Measurements from ENCODE around the gene ACTL7B.
"Not testable (repeated sequence)": the region's sequence is repeated elsewhere in the genome, so short reads cannot be mapped to it uniquely, and the experiment has no call there.

The ACTL7B gene

GRCh38 chr9:108839561-108839960, 16.2 kb downstream of the ACTL7B start:
- not testable (repeated sequence) for H3K4me3 ChIP-seq (ENCODE audit: low read depth in 1 of 2, low read length in 2 of 2); H3K4me1 ChIP-seq (ENCODE audit: insufficient read depth, low read length); H3K27me3 ChIP-seq (ENCODE audit: control insufficient read depth in 1 of 2, insufficient read depth in 2 of 2, low read length in 2 of 2); H3K27ac ChIP-seq (ENCODE audit: low read depth, low read length); H3K9ac ChIP-seq (ENCODE audit: low read length); H3K36me3 ChIP-seq (ENCODE audit: insufficient read depth, low read length); H3K9me3 ChIP-seq (ENCODE audit: low read length)

- no peak overlapping the region for H3K9ac ChIP-seq (ENCODE audit: low read length)
- no peak overlapping the region for H3K27ac ChIP-seq (ENCODE audit: low read depth, low read length)
- H3K36me3 ChIP-seq (ENCODE audit: insufficient read depth, low read length) = no peaks in the 10 kb centered on the region
- no peaks in the 10 kb centered on the region for H3K9me3 ChIP-seq (ENCODE audit: low read length)
- no peak overlapping the region for H3K4me3 ChIP-seq (ENCODE audit: low read depth in 1 of 2, low read length in 2 of 2)
- no peaks in the 10 kb centered on the region for H3K4me1 ChIP-seq (ENCODE audit: insufficient read depth, low read length)
- no peaks in the 10 kb centered on the region for H3K27me3 ChIP-seq (ENCODE audit: control insufficient read depth in 1 of 2, insufficient read depth in 2 of 2, low read length in 2 of 2)
These were observed 17.8 kb downstream of the ACTL7B start for GRCh38 chr9:108838017-108838416.

GRCh38 chr9:108837530-108837929, 18.3 kb downstream of the ACTL7B start:
- Histone ChIP-seq H3K9me3 (ENCODE audit: low read length) (no peaks in the 10 kb centered on the region), H3K27me3 (ENCODE audit: control insufficient read depth in 1 of 2, insufficient read depth in 2 of 2, low read length in 2 of 2) (no peaks in the 10 kb centered on the region), H3K27ac (ENCODE audit: low read depth, low read length) (no peak overlapping the region), H3K4me3 (ENCODE audit: low read depth in 1 of 2, low read length in 2 of 2) (no peak overlapping the region), H3K36me3 (ENCODE audit: insufficient read depth, low read length) (no peaks in the 10 kb centered on the region), H3K9ac (ENCODE audit: low read length) (no peak overlapping the region), H3K4me1 (ENCODE audit: insufficient read depth, low read length) (no peaks in the 10 kb centered on the region)

- Histone ChIP-seq H3K4me1 (ENCODE audit: insufficient read depth, low read length) (no peaks in the 10 kb centered on the region), H3K27ac (ENCODE audit: low read depth, low read length) (no peak overlapping the region)
These were observed 19.0 kb downstream of the ACTL7B start for GRCh38 chr9:108836781-108837180.

GRCh38 chr9:108836319-108836718, 19.5 kb downstream of the ACTL7B start:
- H3K27ac ChIP-seq (ENCODE audit: low read depth, low read length) = no peak overlapping the region
- no peaks in the 10 kb centered on the region for H3K36me3 ChIP-seq (ENCODE audit: insufficient read depth, low read length)
- H3K4me3 ChIP-seq (ENCODE audit: low read depth in 1 of 2, low read length in 2 of 2) = no peak overlapping the region
- H3K9me3 ChIP-seq (ENCODE audit: low read length) = no peaks in the 10 kb centered on the region
- H3K4me1 ChIP-seq (ENCODE audit: insufficient read depth, low read length) = no peaks in the 10 kb centered on the region
- H3K9ac ChIP-seq (ENCODE audit: low read length) = no peak overlapping the region
- no peaks in the 10 kb centered on the region for H3K27me3 ChIP-seq (ENCODE audit: control insufficient read depth in 1 of 2, insufficient read depth in 2 of 2, low read length in 2 of 2)

More at GRCh38 chr9:108836781-108837180, 19.0 kb downstream of the ACTL7B start:
- no peak overlapping the region for H3K9ac ChIP-seq (ENCODE audit: low read length)
- H3K36me3 ChIP-seq (ENCODE audit: insufficient read depth, low read length) = no peaks in the 10 kb centered on the region
- H3K4me3 ChIP-seq (ENCODE audit: low read depth in 1 of 2, low read length in 2 of 2) = no peak overlapping the region
- no peaks in the 10 kb centered on the region for H3K9me3 ChIP-seq (ENCODE audit: low read length)
- no peaks in the 10 kb centered on the region for H3K27me3 ChIP-seq (ENCODE audit: control insufficient read depth in 1 of 2, insufficient read depth in 2 of 2, low read length in 2 of 2)

- no peak overlapping the region for H3K27ac ChIP-seq (ENCODE audit: low read depth, low read length)
- no peaks in the 10 kb centered on the region for H3K36me3 ChIP-seq (ENCODE audit: insufficient read depth, low read length)
- H3K9me3 ChIP-seq (ENCODE audit: low read length) = no peaks in the 10 kb centered on the region
- H3K4me3 ChIP-seq (ENCODE audit: low read depth in 1 of 2, low read length in 2 of 2) = no peak overlapping the region
- no peaks in the 10 kb centered on the region for H3K27me3 ChIP-seq (ENCODE audit: control insufficient read depth in 1 of 2, insufficient read depth in 2 of 2, low read length in 2 of 2)
- no peaks in the 10 kb centered on the region for H3K4me1 ChIP-seq (ENCODE audit: insufficient read depth, low read length)
- no peak overlapping the region for H3K9ac ChIP-seq (ENCODE audit: low read length)
These were observed 20.0 kb downstream of the ACTL7B start for GRCh38 chr9:108835831-108836230.

GRCh38 chr9:108834959-108835665, 20.7 kb downstream of the ACTL7B start:
- no peak overlapping the region for H3K9ac ChIP-seq (ENCODE audit: low read length)
- no peaks in the 10 kb centered on the region for H3K27me3 ChIP-seq (ENCODE audit: control insufficient read depth in 1 of 2, insufficient read depth in 2 of 2, low read length in 2 of 2)
- H3K4me3 ChIP-seq (ENCODE audit: low read depth in 1 of 2, low read length in 2 of 2) = no peak overlapping the region
- H3K4me1 ChIP-seq (ENCODE audit: insufficient read depth, low read length) = no peaks in the 10 kb centered on the region
- no peaks in the 10 kb centered on the region for H3K9me3 ChIP-seq (ENCODE audit: low read length)
- H3K36me3 ChIP-seq (ENCODE audit: insufficient read depth, low read length) = no peaks in the 10 kb centered on the region
- no peak overlapping the region for H3K27ac ChIP-seq (ENCODE audit: low read depth, low read length)

- no peaks in the 10 kb centered on the region for H3K36me3 ChIP-seq (ENCODE audit: insufficient read depth, low read length)
- no peaks in the 10 kb centered on the region for H3K4me1 ChIP-seq (ENCODE audit: insufficient read depth, low read length)
- H3K4me3 ChIP-seq (ENCODE audit: low read depth in 1 of 2, low read length in 2 of 2) = no peak overlapping the region
- no peaks in the 10 kb centered on the region for H3K27me3 ChIP-seq (ENCODE audit: control insufficient read depth in 1 of 2, insufficient read depth in 2 of 2, low read length in 2 of 2)
- H3K27ac ChIP-seq (ENCODE audit: low read depth, low read length) = no peak overlapping the region
- H3K9me3 ChIP-seq (ENCODE audit: low read length) = no peaks in the 10 kb centered on the region
- no peak overlapping the region for H3K9ac ChIP-seq (ENCODE audit: low read length)
These were observed 23.6 kb downstream of the ACTL7B start for GRCh38 chr9:108832179-108832500.

GRCh38 chr9:108831496-108832178, 24.1 kb downstream of the ACTL7B start:
- H3K4me3 ChIP-seq (ENCODE audit: low read depth in 1 of 2, low read length in 2 of 2) = no peak overlapping the region
- no peak overlapping the region for H3K9ac ChIP-seq (ENCODE audit: low read length)
- H3K27me3 ChIP-seq (ENCODE audit: control insufficient read depth in 1 of 2, insufficient read depth in 2 of 2, low read length in 2 of 2) = no peaks in the 10 kb centered on the region
- no peaks in the 10 kb centered on the region for H3K36me3 ChIP-seq (ENCODE audit: insufficient read depth, low read length)
- H3K4me1 ChIP-seq (ENCODE audit: insufficient read depth, low read length) = no peaks in the 10 kb centered on the region
- H3K9me3 ChIP-seq (ENCODE audit: low read length) = no peaks in the 10 kb centered on the region
- no peak overlapping the region for H3K27ac ChIP-seq (ENCODE audit: low read depth, low read length)

- H3K4me1 ChIP-seq (ENCODE audit: insufficient read depth, low read length) = no peaks in the 10 kb centered on the region
- no peak overlapping the region for H3K4me3 ChIP-seq (ENCODE audit: low read depth in 1 of 2, low read length in 2 of 2)
- no peaks in the 10 kb centered on the region for H3K9me3 ChIP-seq (ENCODE audit: low read length)
- no peak overlapping the region for H3K27ac ChIP-seq (ENCODE audit: low read depth, low read length)
- no peaks in the 10 kb centered on the region for H3K27me3 ChIP-seq (ENCODE audit: control insufficient read depth in 1 of 2, insufficient read depth in 2 of 2, low read length in 2 of 2)
- no peaks in the 10 kb centered on the region for H3K36me3 ChIP-seq (ENCODE audit: insufficient read depth, low read length)
- H3K9ac ChIP-seq (ENCODE audit: low read length) = no peak overlapping the region
These were observed 25.5 kb downstream of the ACTL7B start for GRCh38 chr9:108830272-108830671.

- no peaks in the 10 kb centered on the region for H3K36me3 ChIP-seq (ENCODE audit: insufficient read depth, low read length)
- H3K9me3 ChIP-seq (ENCODE audit: low read length) = no peaks in the 10 kb centered on the region
- no peaks in the 10 kb centered on the region for H3K27me3 ChIP-seq (ENCODE audit: control insufficient read depth in 1 of 2, insufficient read depth in 2 of 2, low read length in 2 of 2)
- no peak overlapping the region for H3K27ac ChIP-seq (ENCODE audit: low read depth, low read length)
- no peak overlapping the region for H3K9ac ChIP-seq (ENCODE audit: low read length)
- no peak overlapping the region for H3K4me3 ChIP-seq (ENCODE audit: low read depth in 1 of 2, low read length in 2 of 2)
- no peaks in the 10 kb centered on the region for H3K4me1 ChIP-seq (ENCODE audit: insufficient read depth, low read length)
These were observed 32.0 kb downstream of the ACTL7B start for GRCh38 chr9:108823829-108824228.

GRCh38 chr9:108816037-108816436, 39.7 kb downstream of the ACTL7B start:
- Histone ChIP-seq H3K9ac (ENCODE audit: low read length) (no peak overlapping the region), H3K4me3 (ENCODE audit: low read depth in 1 of 2, low read length in 2 of 2) (no peak overlapping the region), H3K27ac (ENCODE audit: low read depth, low read length) (no peak overlapping the region), H3K27me3 (ENCODE audit: control insufficient read depth in 1 of 2, insufficient read depth in 2 of 2, low read length in 2 of 2) (no peaks in the 10 kb centered on the region), H3K4me1 (ENCODE audit: insufficient read depth, low read length) (no peaks in the 10 kb centered on the region), H3K9me3 (ENCODE audit: low read length) (no peaks in the 10 kb centered on the region), H3K36me3 (ENCODE audit: insufficient read depth, low read length) (no peaks in the 10 kb centered on the region)
